NCI-H1436 treated with DMSO at 0.1 percent for 48 hours (cell line): ENCODE measurements around the gene NT5C3B.
"Not testable (repeated sequence)": the region's sequence is repeated elsewhere in the genome, so short reads cannot be mapped to it uniquely, and the experiment has no call there.

Experiments
- DNase-seq: peaks from one replicate; lab custom pipeline; 2025; lab: John Stamatoyannopoulos, UW

NT5C3B gene

GRCh38 chr17:41839448-41839847 lies 3.4 kb upstream of the NT5C3B start:
- DNase-seq: not testable (repeated sequence)

- DNase-seq: no peak
Observed at GRCh38 chr17:41837761-41838538, 1.9 kb upstream of the NT5C3B start, which contains the start of gene KLHL10. KLHL10 (plus strand) TSS chr17:41837825; CDS start chr17:41837933, 108 bp downstream.

GRCh38 chr17:41836550-41837196 lies 641 bp upstream of the NT5C3B start:
- DNase-seq: no peak

GRCh38 chr17:41835214-41835799 lies 725 bp downstream of the NT5C3B start:
- no peak for DNase-seq

GRCh38 chr17:41829961-41830360 lies 6.1 kb downstream of the NT5C3B start:
- DNase-seq: not testable (repeated sequence)

GRCh38 chr17:41825175-41825845 lies 10.7 kb downstream of the NT5C3B start:
- DNase-seq: no peak

- DNase-seq: no peak
Observed at GRCh38 chr17:41824086-41824485, 11.9 kb downstream of the NT5C3B start.

GRCh38 chr17:41823580-41823979 lies 12.5 kb downstream of the NT5C3B start:
- no peak for DNase-seq

GRCh38 chr17:41823141-41823524 lies 12.9 kb downstream of the NT5C3B start:
- DNase-seq: no peak

GRCh38 chr17:41822216-41823140 lies 13.6 kb downstream of the NT5C3B start:
- DNase-seq: no peak

GRCh38 chr17:41821776-41822175 lies 14.3 kb downstream of the NT5C3B start:
- no peak for DNase-seq

GRCh38 chr17:41818024-41818423 lies 18.0 kb downstream of the NT5C3B start:
- DNase-seq: no peak

GRCh38 chr17:41816637-41817320 lies 19.3 kb downstream of the NT5C3B start:
- DNase-seq: no peak

GRCh38 chr17:41814195-41814594 lies 21.8 kb downstream of the NT5C3B start:
- no peak for DNase-seq

GRCh38 chr17:41813699-41814124 lies 22.3 kb downstream of the NT5C3B start:
- DNase-seq: no peak

GRCh38 chr17:41813152-41813680 lies 22.8 kb downstream of the NT5C3B start:
- DNase-seq: no peak

- no peak for DNase-seq
Observed at GRCh38 chr17:41812381-41813151, 23.5 kb downstream of the NT5C3B start, which contains the start of gene FKBP10. FKBP10 (plus strand) TSS chr17:41813004; CDS start chr17:41813035, 31 bp downstream.

- DNase-seq: peak; percentile 23
Observed at GRCh38 chr17:41811549-41812380, 24.3 kb downstream of the NT5C3B start, which contains the start of gene P3H4. P3H4 (minus strand) TSS chr17:41811949; CDS start chr17:41811915, 34 bp downstream.
